Epithelial cell of proximal tubule (primary cell): ENCODE results near the gene MYB. TPM values are rescaled to one million over a fixed set of nuclear protein-coding genes. Genes with fewer than 3 reads are reported as not detected.
A peak's percentile ranks its signal among the peaks of the same experiment; 100 is the strongest.
"Not testable (repeated sequence)": the region's sequence is repeated elsewhere in the genome, so short reads cannot be mapped to it uniquely, and the experiment has no call there.

Experiments
- DNase-seq: peaks from one replicate; pipeline ENCODE4 v3.0.0-alpha.2; 2011; ENCODE audit warnings: low read depth
- H3K4me3 ChIP-seq: 2 replicates; pipeline ENCODE4 v1.5.1; 2011; ENCODE audit warnings: low read depth, mild to moderate bottlenecking, low read length
- CTCF ChIP-seq: conservative IDR thresholded peaks from 2 replicates; pipeline ENCODE4 v1.5.1; 2012; ENCODE audit warnings: low read depth, mild to moderate bottlenecking, low read length
- total RNA-seq: library from RNA; depleted of rRNA; stranded (reverse); fragments of >200 nt; gene quantifications from 2 replicates; pipeline ENCODE4 v1.2.3, GENCODE V29; 2015

The MYB gene
- total RNA-seq, 1 donor from 2014 or later = 1.4 TPM

- DNase-seq = no peak
- H3K4me3 ChIP-seq = no peak overlapping the region
- no peak for TF ChIP-seq CTCF
Measured at GRCh38 chr6:135158397-135158796, 22.7 kb upstream of the MYB start.

- TF ChIP-seq CTCF = no peak
- DNase-seq = no peak
- H3K4me3 ChIP-seq = no peak overlapping the region
Measured at GRCh38 chr6:135159531-135159930, 21.6 kb upstream of the MYB start.

- no peak for DNase-seq
- H3K4me3 ChIP-seq = no peak overlapping the region
- no peak for TF ChIP-seq CTCF
Measured at GRCh38 chr6:135161411-135162395, 19.4 kb upstream of the MYB start.

GRCh38 chr6:135162678-135163439 is 18.2 kb upstream of the MYB start:
- DNase-seq = no peak
- no peak overlapping the region for H3K4me3 ChIP-seq
- TF ChIP-seq CTCF = peak; percentile 69

- TF ChIP-seq CTCF = no peak
- H3K4me3 ChIP-seq = no peak overlapping the region
- DNase-seq = no peak
Measured at GRCh38 chr6:135163440-135163738, 17.7 kb upstream of the MYB start.

GRCh38 chr6:135164387-135164786 is 16.7 kb upstream of the MYB start:
- not testable (repeated sequence) for DNase-seq, H3K4me3 ChIP-seq

GRCh38 chr6:135165031-135165430 is 16.1 kb upstream of the MYB start:
- no peak for DNase-seq
- TF ChIP-seq CTCF = no peak
- H3K4me3 ChIP-seq = no peak overlapping the region
